HG02588 (cell line): ENCODE data around the gene MKNK2.

Experiments used
- ATAC-seq: cut with Tn5 transposase; IDR thresholded peaks from one replicate; pipeline ENCODE4 v1.9.1; 2021; ENCODE audit warnings: mild to moderate bottlenecking, moderate library complexity; ENCODE audit not compliant: unreplicated experiment

Gene MKNK2

DNA sequence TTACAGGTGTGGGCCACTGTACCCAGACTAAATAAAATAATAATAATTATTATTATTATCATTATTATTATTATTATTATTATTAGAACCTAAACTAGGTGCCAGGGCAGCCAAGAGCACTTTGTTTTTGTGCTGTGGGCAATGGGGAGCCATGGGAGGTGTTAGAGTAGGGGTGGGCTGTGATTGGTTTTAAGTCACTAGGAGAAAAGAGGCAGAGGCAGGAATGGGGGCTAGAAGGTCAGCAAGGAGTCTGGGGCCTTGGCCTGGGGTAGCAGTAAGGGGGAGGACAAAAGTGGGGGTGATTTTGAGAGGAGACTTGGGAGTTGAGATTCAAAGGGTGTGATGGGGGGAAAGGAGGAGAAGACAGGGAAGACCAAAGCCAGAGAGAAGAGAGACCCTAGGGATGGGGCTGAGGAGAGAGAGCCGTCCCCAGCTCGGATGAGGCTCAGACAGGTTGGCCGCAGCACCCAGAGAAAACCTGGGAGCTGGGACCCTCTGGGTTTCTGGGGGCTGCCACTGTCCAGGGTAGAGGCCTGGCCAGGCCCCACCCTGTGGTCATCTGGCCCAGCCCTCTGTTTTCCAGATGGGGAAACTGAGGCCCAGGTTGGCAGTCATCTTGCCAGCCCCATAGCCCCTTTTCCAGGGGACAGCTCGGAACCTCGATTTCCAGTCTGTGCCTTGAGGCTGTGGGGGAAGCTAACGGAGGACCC is 17.8 kb downstream of the MKNK2 start:
- ATAC-seq, result no peak

DNA sequence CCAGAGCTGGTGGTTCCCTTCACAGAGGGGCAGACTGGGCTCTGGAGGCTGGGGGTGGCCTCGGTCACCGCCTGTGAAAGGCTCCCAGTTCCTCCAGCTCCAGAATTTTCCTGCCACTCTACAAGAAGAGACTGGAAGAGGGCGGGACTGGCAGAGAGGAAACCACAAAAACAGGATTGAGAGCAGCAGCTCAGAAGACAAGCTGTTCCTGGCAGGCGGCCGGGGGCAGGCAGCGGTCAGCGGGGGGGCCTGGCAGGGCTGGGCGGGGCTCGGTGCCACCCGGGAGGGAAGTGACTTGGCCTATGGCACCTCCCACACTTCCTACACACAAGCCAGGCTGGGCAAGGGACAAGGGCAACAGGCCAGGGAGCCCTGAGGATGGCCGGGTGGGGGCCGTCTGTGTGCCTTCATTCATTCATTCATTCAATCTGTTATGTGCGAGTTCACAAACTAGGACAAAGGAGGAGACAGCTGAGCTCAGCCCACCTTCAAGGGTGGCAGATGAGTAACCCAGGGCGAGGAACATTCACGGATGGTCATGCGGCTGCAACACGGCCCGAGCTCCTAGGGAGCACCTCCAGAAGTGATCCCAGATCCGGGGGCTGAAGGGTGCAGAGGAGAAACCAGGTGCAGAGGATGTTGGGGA is 18.6 kb downstream of the MKNK2 start:
- no peak for ATAC-seq

DNA sequence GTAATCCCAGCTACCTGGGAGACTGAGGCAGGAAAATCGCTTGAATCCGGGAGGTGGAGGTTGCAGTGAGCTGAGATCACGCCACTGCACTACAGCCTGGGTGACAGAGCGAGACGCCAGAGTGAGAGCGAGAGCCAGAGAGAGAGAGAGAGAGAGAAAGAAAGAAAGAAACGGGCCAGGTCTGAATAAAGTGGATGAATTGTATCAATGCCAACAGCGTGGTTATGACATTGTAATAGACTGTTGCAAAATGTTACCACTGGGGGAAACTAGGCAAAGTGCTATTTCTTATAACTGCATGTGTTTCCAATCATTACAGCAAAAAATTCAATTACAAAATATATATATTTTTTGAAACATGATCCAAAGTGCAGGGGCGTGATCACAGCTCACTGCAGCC is 23.7 kb downstream of the MKNK2 start:
- ATAC-seq, result no peak

DNA sequence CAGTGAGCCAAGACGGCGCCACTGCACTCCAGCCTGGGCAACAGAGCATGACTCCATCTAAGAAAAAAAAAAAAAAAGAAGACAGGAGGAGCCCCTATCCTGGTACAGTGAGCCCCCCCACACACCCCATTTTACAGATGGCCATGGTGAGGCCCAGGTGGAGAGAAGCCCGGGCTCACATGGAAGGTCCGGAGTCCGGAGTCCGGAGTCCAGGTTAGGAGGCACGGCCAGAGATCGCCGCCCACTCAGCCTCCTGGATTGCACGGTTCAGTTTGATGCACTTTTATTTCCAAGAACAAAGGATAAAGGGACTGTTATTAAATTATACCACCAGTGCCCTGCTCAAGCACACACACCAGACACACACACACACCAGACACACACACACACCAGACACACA is 24.3 kb downstream of the MKNK2 start:
- no peak for ATAC-seq

DNA sequence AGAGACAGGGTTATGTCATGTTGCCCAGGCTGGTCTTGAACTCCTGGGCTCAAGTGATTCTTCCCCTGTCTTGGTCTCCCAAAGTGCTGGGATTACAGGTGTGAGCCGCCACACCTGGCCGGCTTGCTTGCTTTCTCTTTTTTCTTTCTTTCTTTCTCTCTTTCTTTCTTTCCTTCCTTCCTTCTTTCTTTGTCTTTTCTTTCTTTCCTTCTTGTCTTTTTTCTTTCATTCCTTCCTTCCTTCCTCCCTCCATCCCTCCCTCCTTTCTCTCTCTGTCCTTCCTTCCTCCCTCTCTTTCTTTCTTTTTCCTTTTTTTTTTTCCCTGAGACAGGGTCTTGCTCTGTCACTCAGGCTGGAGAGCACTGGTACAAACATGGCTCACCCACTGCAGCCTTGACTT is 28.8 kb downstream of the MKNK2 start:
- no peak for ATAC-seq

DNA sequence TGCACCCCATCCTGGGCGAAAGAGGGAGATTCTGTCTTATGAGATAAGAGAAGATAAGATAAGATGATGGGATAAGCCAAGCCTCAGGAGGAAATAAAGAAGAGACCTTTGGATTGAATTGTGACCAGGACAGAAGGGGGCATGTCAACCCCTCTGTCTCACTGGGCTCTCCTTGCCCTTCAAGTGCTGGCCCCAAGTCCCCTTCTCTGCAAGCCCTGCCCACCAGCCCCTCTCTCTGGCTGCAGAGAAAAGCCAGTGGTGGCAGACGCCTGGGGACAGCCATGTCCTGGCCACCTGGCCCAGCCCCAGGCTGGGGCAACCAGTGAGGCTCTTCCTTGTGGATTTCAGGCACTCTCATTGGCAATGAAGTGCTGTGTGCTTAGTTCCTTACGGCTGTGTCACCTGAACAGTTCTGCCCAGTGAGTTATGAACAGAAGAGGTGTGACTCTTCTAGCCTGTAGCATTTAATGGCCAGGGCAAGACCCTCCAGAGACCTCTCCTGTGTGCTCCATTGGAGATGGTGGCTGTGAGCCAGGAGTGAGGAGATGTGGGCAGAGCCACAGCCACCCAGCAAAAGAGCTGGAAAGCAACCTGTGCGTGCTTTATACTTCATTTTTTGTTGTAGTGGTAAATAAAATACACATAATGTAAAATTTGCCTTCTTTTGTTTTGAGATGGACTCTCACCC is 29.4 kb downstream of the MKNK2 start:
- ATAC-seq, result no peak

DNA sequence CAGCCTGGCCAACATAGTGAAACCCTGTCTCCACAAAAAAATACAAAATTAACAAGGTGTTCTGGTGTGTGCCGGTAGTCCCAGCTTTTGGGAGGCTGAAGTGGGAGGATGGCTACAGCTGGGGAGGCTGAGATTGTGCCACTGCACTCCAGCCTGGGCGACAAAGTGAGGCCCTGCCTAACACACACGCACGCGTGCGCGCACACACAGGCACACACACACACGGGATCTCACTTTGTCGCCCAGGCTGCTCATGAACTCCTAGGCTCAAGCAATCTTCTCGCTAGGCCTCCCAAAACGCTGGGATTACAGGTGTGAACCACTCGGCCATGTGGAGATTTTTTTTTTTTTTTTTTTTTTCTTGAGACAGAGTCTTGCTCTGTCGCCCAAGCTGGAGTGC is 32.3 kb downstream of the MKNK2 start:
- no peak for ATAC-seq

DNA sequence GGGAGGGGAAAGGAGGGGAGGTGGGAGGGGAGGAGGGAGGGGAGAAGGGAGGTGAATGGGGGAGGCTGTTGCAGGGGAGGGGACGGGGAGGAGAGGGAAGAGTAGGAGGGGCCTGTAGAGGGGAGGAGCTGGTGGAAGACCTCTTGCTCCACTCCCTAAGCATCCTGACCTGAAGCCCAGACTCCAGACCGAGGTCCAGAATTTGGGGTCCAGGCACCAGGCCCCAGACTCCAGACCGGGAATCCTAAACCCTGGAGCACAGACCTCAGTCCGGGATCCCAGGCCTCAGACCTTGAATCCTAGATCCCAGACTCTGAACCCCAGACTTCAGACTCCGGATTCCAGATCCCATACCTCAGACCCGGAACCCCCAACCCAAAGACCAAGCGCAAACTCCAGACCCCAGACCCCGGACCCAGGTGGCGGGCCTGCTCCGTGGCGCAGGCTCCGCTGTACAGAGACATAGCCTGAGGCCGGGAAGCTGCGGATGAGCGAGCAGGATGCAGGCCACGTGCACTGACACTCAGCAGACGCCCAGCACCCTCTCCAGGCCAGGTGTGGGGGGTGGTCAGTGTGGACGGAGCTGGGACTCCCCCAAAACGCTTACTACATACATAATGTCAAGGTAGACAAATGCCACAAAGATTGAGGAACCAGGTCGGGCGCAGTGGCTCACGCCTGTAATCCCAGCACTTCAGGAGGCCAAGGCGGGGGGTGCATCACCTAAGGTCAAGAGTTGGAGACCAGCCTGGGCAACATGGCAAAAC is 34.8 kb downstream of the MKNK2 start:
- ATAC-seq, result no peak

DNA sequence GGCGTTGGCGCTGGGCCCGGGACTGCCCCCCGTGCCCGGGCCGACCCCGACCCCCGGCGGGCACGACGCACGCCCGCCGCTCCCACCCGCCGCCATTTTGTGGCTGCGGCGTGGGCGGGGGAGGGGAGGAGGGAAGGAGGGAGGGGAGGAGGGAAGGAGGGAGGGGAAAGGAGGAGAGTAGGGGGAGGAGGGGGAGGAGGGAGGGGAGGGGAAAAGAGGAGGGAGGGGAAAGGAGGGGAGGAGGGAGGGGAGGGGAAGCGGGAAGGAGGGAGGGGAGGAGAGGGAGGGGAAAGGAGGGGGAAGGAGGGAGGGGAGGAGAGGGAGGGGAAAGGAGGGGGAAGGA is 35.5 kb downstream of the MKNK2 start, which contains the start of gene BTBD2:
BTBD2 (minus strand) TSS at position 107 of the 343 bp plus-strand sequence; CDS start at position 96, 11 bp downstream.
- ATAC-seq, result no peak

DNA sequence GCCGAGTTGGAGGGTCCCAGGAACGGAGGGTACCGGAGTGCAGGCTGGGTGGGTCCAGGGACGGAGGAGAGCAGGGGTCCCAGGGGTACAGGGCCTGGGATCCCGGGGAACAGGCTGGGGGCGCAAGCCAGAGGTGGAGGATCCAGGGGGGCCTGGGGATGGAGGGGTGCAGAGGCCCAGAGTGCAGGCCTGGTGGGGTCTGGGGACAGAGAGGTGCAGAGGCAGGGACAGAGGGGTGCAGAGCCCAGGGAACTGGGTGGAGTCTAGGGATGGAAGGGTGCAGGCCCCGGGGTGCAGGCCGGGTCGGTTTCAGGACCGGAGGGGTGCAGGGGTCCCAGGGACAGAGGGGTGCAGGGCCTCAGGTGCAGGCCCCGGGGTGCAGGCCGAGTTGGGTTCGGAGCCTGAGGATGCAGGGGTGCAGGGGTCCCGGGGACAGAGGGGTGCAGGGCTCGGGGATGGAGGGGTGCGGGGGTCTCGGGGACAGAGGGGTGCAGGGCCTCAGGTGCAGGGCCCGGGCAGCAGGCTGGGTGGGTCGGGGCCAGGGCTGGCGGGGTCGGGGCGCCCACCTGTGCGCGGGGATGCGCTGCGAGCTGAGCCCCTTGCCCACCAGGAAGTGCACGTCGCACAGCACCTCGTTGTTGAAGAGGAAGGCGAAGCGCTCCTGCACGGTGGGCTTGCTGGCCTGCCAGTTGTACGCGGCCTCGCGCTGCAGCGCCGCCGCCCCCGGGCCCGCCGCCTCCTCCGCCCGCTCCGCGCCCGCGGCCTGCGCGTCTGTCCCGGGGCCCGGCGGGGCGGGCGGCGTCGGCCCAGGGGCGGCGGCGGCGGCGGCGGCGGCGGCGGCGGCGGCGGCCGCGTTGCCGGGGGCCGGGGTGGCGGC is 36.1 kb downstream of the MKNK2 start:
- ATAC-seq, result no peak

DNA sequence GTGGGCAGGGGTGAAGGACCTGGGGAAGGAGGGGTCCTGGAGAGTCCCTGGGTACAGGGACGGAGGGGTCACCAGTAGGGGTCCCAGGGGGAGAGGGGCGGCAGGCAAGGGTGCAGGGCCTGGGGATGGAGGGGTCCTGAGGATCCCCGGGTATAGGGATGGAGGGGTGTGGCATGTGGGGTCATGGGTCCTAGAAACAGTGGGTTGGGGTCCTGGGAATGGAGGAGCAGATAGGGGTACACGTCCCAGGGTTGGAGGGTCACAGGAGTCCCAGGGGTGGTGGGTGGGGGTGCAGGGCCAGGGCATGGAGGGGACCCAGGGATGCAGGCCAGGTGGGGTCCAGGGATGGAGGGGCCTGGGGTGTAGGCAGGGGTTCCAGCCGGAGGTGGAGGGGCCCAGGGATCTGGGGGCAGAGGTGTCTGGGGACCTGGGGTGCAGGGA is 36.9 kb downstream of the MKNK2 start:
- ATAC-seq, result no peak

DNA sequence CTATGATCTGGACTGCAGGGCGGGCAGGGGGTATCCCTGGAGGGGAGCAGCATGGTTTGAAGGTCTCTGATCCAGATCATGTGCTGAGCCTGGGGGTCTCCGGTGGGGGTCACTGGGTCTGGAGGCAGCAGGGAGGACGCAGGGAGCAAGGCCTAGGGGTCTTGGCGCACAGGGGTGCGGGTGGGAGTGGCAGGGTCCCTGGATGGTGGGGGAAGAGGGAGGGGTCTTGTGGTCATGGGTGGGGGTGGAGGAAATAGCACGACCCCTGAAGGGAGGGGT is 37.4 kb downstream of the MKNK2 start:
- no peak for ATAC-seq

DNA sequence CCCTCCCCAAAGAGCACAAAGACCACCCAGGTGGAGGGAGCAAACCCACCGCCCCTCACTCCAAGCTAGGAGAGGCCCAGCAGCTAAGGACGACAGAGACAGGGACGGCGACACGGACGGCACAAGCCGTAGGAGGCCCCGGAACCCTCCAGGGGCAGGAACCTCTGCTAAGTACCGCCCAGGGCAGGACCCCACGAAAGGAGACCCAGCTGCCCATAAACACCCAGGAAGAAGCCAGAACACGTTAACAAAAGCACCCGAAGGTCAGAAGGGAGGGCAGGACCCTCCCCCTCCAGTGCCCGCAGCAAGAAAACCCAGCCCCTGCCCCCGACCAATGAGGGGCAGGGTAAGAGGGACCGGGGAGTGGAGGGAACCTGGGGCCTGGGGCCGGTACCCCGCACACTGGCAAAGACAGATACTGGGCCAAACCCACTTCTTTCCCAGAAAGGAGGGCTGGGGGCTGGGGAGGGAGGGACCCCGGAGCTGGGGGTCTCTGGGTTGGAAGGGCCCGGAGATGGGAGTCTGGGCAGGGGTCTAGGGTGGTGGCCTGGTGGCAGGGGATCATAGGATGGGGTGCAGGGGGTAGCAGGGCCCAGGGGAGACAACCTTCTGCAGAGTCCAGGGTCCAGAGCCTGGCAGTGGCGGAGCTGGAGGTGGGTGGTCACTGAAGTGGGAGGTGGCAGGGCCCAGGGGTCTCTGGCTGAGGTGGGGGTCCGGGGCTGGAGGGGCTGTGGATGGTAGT is 37.9 kb downstream of the MKNK2 start:
- ATAC-seq, result no peak

DNA sequence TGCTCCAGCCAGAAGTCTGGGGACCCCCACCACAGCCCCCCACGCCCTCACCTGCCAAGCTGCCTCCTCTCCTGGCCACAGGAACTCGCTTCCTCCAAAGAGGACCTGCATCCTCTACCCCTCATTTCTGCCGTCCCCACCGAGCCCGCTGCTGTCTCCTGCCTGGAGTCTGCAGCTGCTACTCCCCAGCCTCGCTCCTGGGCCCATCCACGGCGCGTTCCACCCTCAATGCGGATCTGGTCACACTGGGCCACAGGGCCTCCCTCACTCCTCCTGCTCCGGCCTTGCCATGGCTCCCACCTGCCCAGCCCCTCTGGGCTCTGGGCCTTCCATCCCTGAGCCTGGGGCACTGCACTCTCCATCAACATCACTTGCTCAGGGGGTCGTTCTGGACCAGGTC is 39.9 kb downstream of the MKNK2 start:
- no peak for ATAC-seq

DNA sequence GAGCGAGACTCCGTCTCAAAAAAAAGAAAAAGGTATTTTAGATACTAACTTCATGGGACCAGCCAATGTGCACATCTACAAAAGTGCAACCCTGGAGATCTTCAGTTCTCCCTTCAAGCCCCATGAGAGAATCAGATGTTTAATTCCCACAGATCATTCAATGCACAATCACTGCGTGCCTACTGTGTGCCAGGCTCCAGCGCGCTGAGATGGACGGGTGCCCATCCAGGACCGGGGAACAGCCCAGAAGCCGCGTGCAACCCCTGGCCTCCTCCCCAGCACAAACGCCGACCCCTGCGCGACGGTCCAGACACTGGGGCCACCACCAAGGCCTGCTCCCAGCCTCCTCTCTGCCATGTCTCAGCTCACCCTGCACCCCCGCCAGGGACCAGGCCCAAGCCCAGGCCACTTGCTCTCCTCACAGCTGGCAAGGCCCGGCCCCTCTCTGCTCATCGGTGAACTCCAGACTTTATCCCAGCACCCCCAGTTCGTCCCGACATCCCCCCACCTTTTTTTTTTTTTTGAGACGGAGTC is 40.8 kb downstream of the MKNK2 start:
- no peak for ATAC-seq

DNA sequence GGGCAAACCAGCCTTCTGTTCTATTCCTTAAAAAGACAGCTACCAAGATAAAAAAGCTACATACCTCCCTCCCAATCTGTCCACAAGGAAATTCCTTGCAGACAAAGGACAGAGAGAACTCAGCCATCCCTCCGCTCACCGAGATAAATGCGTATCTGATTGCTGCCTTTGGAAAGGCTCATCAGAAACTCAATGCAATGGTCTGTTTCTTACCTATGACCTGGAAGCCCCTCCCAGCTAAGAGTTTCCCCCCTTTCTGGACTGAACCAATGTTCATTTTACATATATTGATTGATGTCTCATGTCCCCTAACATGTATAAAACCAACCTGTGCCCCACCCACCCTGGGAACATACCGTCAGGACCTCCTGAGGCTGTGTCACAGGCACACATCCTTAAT is 47.2 kb downstream of the MKNK2 start:
- no peak for ATAC-seq

DNA sequence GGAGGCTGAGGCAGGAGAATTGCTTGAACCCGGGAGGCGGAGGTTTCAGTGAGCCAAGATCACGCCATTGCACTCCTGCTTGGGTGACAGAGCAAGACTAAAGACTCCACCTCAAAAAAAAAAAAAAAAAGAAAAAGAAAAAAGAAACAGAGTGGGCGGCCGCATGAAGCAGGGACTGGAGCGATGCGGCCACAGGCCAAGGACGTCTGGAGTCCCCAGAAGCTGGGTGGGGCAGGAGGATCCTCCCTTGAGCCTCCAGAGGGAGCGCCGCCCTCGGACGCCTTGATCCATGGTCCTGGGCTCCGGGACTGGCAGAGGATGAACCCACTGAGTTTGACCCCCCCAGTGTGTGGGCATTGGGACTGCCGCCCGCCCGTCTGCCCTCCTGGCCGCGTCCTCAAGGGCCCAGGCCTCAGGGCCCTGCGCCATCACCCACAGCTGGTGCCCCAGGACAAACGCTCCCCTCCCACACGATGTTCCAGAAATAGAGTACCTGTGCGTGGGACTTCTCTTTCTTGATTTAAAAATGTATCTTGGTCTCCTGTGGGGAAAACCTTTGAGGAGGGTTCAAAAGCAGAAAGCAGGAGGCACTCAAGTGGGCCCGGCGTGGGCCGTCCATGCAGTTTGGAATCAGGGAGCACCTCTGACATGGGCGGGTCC is 51.1 kb downstream of the MKNK2 start:
- ATAC-seq, result no peak

DNA sequence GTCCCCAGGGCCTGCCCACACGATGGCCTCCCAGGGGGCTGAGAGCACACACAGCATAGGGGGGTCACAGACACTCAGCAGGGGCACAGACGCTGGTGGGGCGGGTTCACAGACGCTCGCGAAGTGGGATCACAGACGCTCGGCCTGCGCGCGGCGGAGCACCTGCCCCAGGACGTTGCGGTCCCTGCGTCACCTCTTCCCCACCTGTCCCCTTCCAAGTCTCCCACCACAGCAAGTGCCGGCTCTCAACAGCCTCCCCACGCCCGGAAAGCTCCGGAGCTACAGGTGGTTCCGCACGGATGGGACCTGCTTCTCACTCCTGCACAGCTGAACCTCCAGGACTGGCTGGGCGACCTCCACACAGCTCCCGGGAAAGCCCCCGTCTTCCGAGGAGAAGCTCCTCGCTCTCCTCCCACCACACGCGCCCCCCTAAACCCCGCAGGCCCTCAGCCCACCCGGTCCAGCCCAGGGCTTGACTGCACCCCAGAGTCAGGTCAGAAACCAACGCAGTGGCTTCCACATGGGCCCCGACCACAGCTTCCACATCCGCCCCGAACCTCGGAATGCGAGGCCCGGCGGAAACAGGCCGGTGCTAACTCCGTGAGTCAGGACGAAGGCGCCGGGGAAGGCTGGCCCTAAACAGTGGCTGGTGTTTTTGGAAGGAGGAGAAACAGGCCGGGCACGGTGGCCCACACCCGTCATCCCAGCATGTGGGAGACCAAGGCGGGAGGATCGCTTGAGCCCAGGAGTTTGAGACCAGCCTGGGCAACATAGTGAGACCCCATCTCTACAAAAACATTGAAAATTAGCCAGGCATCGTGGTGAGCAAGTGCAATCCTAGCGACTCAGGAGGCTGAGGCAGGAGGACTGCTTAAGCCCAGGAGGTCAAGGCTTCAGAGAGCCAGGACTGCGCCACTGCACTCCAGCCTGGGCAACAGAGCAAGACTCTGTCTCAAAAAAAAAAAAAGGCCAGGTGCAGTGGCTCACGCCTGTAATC is 52.0 kb downstream of the MKNK2 start:
- ATAC-seq, result no peak
